Spleen (tissue), 7 donors: ENCODE measurements around the gene TMEM132D.

Source experiments
- POLR2A ChIP-seq, 3 donors: fragments of 450-650 bp; IDR thresholded peaks; one replicate each; pipeline ENCODE4 v1.5.1; 2017; ENCODE audit warnings: antibody characterized with exemption in 3 of 3, mild to moderate bottlenecking in 1 of 3
- POLR2AphosphoS5 ChIP-seq, 3 donors: sonication (generic); formaldehyde crosslinking; IDR thresholded peaks; one replicate each; pipeline ENCODE4 v1.5.1; 2017; ENCODE audit warnings: antibody characterized with exemption in 3 of 3
- TF ChIP-seq, protein P1 (sequence below), 11 experiments: fragments of 200-600 bp in 7 of 11; fragments of 450-650 bp in 4 of 11; sonication (generic) in 4 of 11; IDR thresholded peaks in 8 of 11; conservative IDR thresholded peaks in 3 of 11; 1 replicate in 7 of 11; 2 replicates in 4 of 11; pipeline versions ENCODE4 v1.4.0 to v1.8.0; 2016 to 2021; ENCODE audit warnings: antibody characterized with exemption in 11 of 11, inconsistent platforms in 4 of 11, mild to moderate bottlenecking in 1 of 11
- donor health status: DM: no; HTN: no; CAD: no; lungs with moderate emphysema.
- donor health status: DM: no; HTN: no; CAD: no.
- donor health status: DM: no; HTN: no; CAD: no.

DNA sequence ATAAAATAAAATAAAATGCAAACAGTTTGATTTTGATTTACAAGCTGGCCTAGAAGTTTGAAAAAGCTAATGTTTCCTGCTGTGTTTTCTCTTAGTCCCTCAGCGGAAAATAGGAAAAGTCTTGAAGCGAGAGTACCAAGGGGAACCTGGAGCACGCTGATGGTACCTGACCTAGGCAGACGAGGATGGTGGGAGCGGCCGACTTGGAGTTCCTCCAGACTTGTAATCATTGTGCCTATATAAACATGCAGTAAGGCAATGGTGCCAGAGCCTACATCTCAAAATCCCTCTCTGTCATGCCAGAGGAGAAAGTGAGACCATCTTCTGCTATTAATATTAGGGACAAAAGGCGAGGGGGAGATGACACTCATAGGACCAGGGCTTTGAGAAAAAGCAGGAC, 371.7 kb downstream of the TMEM132D start:
- TF ChIP-seq, protein P1, sequence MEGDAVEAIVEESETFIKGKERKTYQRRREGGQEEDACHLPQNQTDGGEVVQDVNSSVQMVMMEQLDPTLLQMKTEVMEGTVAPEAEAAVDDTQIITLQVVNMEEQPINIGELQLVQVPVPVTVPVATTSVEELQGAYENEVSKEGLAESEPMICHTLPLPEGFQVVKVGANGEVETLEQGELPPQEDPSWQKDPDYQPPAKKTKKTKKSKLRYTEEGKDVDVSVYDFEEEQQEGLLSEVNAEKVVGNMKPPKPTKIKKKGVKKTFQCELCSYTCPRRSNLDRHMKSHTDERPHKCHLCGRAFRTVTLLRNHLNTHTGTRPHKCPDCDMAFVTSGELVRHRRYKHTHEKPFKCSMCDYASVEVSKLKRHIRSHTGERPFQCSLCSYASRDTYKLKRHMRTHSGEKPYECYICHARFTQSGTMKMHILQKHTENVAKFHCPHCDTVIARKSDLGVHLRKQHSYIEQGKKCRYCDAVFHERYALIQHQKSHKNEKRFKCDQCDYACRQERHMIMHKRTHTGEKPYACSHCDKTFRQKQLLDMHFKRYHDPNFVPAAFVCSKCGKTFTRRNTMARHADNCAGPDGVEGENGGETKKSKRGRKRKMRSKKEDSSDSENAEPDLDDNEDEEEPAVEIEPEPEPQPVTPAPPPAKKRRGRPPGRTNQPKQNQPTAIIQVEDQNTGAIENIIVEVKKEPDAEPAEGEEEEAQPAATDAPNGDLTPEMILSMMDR (IDR thresholded peaks at IDR 0.05 in 8 of 11, conservative IDR thresholded peaks at IDR 0.05 in 3 of 11) = no peak
- no peak for TF ChIP-seq POLR2AphosphoS5 (IDR thresholded peaks at IDR 0.05)
- TF ChIP-seq POLR2A (IDR thresholded peaks at IDR 0.05) = no peak
